Measurements from ENCODE around the gene ATP5PD. TPM values are rescaled to one million over a fixed set of nuclear protein-coding genes. Genes with fewer than 3 reads are reported as not detected.

Gene ATP5PD
- total and polyA plus RNA-seq, 2 of the 13 experiments (the other 11 are each of a cell fraction or from before 2014, with no cell fraction given), result 158 to 428 TPM

- TF ChIP-seq KAT8 (CRISPR knock-in tag; IDR thresholded peaks at IDR 0.05) (peak; percentile 92), CEBPZ (IDR thresholded peaks at IDR 0.05; ENCODE audit: low read length) (peak; percentile 78), NR2C2 (CRISPR knock-in tag; IDR thresholded peaks at IDR 0.05; ENCODE audit: borderline replicate concordance) (peak; percentile 82; the same call in 1 of the 2 replicates), ZNF550 (CRISPR knock-in tag; IDR thresholded peaks at IDR 0.05; ENCODE audit: borderline replicate concordance) (0 out of 2 replicates have a peak, but pooled peaks have one; percentile 11), JDP2 (CRISPR knock-in tag; IDR thresholded peaks at IDR 0.05; ENCODE audit: borderline replicate concordance) (no peak; the same call in 1 of the 2 replicates), XBP1 (CRISPR knock-in tag; IDR thresholded peaks at IDR 0.05) (no peak), ZNF44 (CRISPR knock-in tag; IDR thresholded peaks at IDR 0.05) (peak; percentile 92; the same call in 1 of the 2 replicates), ZSCAN20 (CRISPR knock-in tag; IDR thresholded peaks at IDR 0.05; ENCODE audit: borderline replicate concordance) (no peak), JUND (CRISPR knock-in tag; IDR thresholded peaks at IDR 0.05) (peak; percentile 72; the same call in 1 of the 2 replicates), POLR2A (IDR thresholded peaks at IDR 0.05; ENCODE audit: insufficient read depth in 1 of 2, low read depth in 2 of 2, low read length in 2 of 2) (peak; percentile 98 to 99), SCMH1 (CRISPR knock-in tag; IDR thresholded peaks at IDR 0.05; ENCODE audit: borderline replicate concordance) (no peak)
- TF ChIP-seq, protein P1, sequence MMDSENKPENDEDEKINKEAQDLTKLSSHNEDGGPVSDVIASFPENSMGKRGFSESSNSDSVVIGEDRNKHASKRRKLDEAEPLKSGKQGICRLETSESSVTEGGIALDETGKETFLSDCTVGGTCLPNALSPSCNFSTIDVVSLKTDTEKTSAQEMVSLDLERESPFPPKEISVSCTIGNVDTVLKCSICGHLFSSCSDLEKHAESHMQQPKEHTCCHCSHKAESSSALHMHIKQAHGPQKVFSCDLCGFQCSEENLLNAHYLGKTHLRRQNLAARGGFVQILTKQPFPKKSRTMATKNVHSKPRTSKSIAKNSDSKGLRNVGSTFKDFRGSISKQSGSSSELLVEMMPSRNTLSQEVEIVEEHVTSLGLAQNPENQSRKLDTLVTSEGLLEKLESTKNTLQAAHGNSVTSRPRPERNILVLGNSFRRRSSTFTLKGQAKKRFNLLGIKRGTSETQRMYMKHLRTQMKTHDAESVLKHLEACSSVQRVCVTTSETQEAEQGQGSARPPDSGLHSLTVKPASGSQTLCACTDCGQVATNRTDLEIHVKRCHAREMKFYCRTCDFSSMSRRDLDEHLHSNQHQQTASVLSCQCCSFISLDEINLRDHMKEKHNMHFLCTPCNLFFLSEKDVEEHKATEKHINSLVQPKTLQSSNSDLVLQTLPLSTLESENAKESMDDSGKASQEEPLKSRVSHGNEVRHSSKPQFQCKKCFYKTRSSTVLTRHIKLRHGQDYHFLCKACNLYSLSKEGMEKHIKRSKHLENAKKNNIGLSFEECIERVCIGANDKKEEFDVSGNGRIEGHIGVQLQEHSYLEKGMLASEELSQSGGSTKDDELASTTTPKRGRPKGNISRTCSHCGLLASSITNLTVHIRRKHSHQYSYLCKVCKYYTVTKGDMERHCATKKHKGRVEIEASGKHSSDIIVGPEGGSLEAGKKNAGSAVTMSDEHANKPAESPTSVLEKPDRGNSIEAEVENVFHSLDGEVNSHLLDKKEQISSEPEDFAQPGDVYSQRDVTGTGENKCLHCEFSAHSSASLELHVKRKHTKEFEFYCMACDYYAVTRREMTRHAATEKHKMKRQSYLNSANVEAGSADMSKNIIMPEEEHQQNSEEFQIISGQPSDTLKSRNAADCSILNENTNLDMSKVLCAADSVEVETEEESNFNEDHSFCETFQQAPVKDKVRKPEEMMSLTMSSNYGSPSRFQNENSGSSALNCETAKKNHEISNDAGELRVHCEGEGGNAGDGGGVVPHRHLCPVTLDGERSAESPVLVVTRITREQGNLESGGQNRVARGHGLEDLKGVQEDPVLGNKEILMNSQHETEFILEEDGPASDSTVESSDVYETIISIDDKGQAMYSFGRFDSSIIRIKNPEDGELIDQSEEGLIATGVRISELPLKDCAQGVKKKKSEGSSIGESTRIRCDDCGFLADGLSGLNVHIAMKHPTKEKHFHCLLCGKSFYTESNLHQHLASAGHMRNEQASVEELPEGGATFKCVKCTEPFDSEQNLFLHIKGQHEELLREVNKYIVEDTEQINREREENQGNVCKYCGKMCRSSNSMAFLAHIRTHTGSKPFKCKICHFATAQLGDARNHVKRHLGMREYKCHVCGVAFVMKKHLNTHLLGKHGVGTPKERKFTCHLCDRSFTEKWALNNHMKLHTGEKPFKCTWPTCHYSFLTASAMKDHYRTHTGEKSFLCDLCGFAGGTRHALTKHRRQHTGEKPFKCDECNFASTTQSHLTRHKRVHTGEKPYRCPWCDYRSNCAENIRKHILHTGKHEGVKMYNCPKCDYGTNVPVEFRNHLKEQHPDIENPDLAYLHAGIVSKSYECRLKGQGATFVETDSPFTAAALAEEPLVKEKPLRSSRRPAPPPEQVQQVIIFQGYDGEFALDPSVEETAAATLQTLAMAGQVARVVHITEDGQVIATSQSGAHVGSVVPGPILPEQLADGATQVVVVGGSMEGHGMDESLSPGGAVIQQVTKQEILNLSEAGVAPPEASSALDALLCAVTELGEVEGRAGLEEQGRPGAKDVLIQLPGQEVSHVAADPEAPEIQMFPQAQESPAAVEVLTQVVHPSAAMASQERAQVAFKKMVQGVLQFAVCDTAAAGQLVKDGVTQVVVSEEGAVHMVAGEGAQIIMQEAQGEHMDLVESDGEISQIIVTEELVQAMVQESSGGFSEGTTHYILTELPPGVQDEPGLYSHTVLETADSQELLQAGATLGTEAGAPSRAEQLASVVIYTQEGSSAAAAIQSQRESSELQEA (CRISPR knock-in tag; IDR thresholded peaks at IDR 0.05; ENCODE audit: not compliant biosample characterization), result peak; percentile 84
- TF ChIP-seq, protein P2, sequence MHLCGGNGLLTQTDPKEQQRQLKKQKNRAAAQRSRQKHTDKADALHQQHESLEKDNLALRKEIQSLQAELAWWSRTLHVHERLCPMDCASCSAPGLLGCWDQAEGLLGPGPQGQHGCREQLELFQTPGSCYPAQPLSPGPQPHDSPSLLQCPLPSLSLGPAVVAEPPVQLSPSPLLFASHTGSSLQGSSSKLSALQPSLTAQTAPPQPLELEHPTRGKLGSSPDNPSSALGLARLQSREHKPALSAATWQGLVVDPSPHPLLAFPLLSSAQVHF (CRISPR knock-in tag; IDR thresholded peaks at IDR 0.05), result no peak
- TF ChIP-seq, protein P3, sequence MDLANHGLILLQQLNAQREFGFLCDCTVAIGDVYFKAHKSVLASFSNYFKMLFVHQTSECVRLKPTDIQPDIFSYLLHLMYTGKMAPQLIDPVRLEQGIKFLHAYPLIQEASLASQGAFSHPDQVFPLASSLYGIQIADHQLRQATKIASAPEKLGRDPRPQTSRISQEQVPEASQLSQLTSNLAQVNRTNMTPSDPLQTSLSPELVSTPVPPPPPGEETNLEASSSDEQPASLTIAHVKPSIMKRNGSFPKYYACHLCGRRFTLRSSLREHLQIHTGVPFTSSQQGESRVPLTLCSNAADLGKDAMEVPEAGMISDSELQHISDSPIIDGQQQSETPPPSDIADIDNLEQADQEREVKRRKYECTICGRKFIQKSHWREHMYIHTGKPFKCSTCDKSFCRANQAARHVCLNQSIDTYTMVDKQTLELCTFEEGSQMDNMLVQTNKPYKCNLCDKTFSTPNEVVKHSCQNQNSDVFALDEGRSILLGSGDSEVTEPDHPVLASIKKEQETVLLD (CRISPR knock-in tag; IDR thresholded peaks at IDR 0.05; ENCODE audit: low read depth), result peak; percentile 79
Measured at GRCh38 chr17:75046407-75047289, at the start of gene ATP5PD, which contains the start of gene KCTD2 (continued).
